ENCODE data around the gene XYLT1.
"Not testable (repeated sequence)": the region's sequence is repeated elsewhere in the genome, so short reads cannot be mapped to it uniquely, and the experiment has no call there.

The XYLT1 gene, protein sequence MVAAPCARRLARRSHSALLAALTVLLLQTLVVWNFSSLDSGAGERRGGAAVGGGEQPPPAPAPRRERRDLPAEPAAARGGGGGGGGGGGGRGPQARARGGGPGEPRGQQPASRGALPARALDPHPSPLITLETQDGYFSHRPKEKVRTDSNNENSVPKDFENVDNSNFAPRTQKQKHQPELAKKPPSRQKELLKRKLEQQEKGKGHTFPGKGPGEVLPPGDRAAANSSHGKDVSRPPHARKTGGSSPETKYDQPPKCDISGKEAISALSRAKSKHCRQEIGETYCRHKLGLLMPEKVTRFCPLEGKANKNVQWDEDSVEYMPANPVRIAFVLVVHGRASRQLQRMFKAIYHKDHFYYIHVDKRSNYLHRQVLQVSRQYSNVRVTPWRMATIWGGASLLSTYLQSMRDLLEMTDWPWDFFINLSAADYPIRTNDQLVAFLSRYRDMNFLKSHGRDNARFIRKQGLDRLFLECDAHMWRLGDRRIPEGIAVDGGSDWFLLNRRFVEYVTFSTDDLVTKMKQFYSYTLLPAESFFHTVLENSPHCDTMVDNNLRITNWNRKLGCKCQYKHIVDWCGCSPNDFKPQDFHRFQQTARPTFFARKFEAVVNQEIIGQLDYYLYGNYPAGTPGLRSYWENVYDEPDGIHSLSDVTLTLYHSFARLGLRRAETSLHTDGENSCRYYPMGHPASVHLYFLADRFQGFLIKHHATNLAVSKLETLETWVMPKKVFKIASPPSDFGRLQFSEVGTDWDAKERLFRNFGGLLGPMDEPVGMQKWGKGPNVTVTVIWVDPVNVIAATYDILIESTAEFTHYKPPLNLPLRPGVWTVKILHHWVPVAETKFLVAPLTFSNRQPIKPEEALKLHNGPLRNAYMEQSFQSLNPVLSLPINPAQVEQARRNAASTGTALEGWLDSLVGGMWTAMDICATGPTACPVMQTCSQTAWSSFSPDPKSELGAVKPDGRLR

GRCh38 chr16:17470908-17471718 lies at the start of gene XYLT1:
Gene XYLT1, minus strand, starts transcription at chr16:17470960. Its CDS starts 164 bp downstream, at chr16:17470796.
- FAIRE-seq = no peak

- FAIRE-seq = no peak
Observed at GRCh38 chr16:17520111-17520510, 49.4 kb upstream of the XYLT1 start.

DNA sequence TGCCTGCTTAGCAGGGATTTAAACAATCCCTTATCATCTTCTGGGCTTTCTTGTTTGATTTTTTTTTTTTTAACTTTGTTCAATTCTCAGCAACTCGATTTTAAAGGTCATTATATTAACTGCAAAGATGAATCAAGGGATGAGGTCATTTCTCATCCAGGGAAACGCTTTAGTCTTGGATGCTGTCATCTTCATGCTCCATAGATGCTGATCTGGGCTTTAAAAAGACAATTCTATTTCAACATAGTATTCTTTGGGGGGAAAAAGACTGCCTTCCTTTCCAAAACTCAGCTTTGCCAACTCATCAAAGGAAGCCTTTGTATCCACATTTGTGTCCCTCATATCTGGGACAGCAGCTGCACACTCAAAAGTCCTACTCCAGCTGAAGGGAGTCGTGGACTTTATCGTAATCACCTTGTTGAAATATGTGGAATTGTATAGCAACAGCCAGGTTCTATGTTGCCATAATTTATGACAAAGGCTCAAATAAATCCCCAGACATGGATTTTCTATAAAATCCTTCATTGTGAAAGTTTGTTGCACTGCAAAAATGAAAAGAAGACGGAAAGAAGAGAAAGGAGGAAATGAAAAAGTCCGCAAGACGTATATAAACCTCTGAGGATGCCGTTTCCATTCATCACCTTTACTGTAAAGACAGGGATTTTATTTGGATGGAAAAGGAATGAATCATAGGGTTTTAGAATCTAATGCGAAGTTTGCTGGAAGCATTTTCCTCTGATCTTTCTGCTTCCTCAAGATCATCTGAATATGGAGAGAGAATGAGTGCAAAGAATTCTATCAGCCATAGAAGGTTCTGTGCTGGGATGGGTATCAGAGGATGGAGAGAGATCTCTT lies 48.6 kb upstream of the XYLT1 start:
- FAIRE-seq = no peak

DNA sequence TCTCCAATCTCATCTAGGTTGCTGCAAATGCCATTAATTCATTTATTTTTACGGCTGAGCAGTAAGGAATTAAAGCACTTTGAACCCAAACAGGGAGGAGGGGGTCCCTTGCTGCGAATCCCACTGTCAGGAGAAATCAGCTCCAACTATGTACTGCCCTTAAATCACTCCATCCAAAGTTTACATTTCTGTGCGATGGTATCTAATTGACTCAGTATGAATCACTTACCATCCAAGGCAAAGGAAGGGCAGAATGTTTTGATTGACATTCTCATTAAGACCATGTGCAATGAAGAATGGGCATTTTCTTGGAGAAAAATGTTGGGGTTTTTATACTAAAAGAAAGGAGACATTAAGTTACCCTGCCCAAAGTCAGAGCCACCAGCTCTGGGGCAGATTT lies 47.7 kb upstream of the XYLT1 start:
- no peak for FAIRE-seq

- no peak for FAIRE-seq
Observed at GRCh38 chr16:17515421-17516210, 44.9 kb upstream of the XYLT1 start.

GRCh38 chr16:17512636-17513220 lies 42.0 kb upstream of the XYLT1 start:
- no peak for FAIRE-seq

DNA sequence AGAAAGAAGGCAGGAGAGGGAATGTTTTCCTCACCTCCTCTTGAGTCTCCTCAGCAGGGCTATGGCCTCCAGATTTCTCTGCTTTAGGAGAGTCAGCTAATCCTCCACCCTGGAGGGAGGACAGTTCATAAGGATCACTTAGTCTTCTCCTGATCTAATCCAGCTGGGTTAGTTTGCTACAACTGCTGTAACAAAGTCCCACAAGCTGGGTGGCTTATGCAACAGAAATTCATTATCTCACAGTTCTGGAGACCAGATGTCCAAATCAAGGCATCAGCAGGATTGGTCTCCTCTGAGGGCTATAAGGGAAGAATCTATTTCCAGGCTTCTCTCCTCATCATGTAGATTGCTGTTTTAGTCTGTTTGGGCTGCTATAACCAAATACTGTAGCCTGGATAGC lies 40.6 kb upstream of the XYLT1 start:
- FAIRE-seq = no peak

GRCh38 chr16:17510567-17510966 lies 39.8 kb upstream of the XYLT1 start:
- no peak for FAIRE-seq

DNA sequence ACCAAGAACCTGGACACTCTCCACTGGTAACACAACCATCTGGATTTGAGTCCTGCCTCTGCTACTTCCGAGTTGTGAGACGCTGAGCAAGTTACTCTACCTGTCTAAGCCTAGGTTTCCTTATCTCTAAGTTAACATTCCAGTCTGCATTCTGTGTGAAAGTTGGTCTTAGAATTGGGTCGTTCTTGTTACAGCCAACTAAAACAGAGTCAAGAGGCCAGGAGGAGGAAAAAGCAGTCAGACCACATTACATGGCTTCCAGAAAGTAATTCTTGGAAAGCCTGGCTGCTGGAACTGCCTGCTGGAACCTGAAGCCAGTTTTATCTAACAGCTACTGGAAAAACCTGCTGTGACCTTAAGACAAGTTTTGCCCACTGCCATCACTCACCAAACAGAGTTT lies 38.4 kb upstream of the XYLT1 start:
- FAIRE-seq = no peak

GRCh38 chr16:17508303-17508702 lies 37.5 kb upstream of the XYLT1 start:
- FAIRE-seq = no peak

GRCh38 chr16:17507516-17507915 lies 36.8 kb upstream of the XYLT1 start:
- not testable (repeated sequence) for FAIRE-seq

DNA sequence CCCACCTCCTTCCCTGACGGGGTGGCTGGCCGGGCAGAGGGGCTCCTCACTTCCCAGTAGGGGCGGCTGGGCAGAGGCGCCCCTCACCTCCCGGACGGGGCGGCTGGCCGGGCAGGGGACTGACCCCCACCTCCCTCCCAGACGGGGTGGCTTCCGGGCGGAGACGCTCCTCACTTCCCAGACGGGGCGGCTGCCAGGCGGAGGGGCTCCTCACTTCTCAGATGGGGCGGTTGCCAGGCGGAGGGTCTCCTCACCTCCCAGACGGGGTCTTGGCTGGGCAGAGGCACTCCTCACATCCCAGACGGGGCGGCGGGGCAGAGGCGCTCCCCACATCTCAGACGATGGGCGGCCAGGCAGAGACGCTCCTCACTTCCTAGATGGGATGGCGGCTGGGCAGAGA lies 35.1 kb upstream of the XYLT1 start:
- not testable (repeated sequence) for FAIRE-seq

- no peak for FAIRE-seq
Observed at GRCh38 chr16:17504050-17504449, 33.3 kb upstream of the XYLT1 start.

GRCh38 chr16:17503331-17503730 lies 32.6 kb upstream of the XYLT1 start:
- FAIRE-seq = no peak

DNA sequence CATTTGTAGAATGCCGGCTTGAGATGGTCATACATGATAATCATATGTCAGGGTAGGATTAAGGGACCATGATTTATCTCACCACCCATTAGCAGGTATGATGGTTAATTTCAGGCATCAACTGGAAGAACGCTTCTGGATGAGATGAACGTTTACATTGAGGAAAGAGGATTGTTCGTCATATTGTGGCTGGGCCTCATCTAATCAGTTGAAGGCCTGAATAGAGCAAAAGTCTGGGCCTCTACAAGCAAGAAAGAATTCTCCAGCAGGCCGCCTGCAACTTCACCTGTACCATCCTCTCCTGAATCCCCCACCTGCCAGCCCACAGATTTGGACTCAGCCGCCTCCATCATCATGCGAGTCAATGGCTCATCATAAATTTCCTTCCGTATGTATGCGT lies 30.6 kb upstream of the XYLT1 start:
- no peak for FAIRE-seq

- FAIRE-seq = no peak
Observed at GRCh38 chr16:17499223-17499902, 28.6 kb upstream of the XYLT1 start.

DNA sequence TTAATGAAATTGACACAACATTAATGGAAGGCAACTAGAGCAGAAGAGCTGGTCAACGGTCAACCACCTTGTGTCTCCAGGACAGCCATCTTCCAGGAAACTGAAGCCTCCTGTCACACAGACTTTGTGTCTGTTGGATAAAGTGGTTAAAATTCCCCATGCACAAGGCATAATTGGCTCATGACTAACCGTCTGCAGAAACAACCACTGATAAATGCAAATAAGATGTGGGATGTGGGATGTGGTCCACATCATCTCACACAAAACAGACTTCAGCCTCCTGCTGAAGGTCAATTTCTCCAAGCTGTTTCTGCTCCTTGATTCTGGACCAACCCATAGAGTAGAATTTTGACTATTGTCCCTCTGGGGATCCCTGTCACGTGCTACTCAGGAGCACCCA lies 26.9 kb upstream of the XYLT1 start:
- no peak for FAIRE-seq

DNA sequence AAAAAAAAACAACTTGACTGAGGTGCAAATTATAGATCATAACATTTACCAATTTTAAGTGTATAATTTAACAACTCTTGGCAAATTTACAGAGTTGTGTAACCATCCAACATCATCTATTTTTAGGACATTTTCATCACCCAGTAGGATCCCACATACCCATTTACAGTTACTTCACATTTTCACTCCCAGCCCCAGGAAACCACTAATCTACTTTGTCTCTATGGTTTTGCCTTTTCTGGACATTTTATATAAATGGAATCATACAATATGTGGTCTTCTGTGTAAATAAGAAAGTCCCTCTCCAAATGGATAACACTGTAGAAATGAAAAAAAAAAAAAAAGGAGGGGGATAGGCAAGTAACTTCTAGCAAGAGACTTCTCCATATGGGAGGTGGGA lies 26.1 kb upstream of the XYLT1 start:
- no peak for FAIRE-seq

GRCh38 chr16:17493012-17493411 lies 22.3 kb upstream of the XYLT1 start:
- FAIRE-seq = no peak

DNA sequence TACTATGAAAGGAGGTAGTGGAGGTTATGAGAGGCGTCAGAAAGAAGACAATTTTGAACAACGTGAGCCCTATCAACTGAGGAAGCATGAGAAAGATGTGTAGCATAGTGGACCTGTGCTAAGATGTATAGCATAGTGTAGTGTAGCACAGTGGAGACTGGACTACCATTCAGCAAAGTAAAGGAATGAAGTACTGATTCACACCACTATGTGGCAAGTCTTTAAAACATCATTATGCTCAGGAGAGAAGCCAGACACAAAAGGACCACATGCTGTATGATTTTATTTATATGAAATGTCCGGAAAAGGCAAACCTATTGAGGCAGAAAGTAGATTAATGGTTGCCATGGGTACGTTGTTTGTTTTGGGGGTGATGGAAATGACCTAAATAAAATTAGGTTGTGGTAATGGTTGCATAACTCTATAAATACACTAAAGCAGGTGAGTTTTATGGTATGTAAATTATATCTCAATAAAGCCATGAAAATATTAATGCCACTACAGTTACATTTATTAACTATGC lies 20.4 kb upstream of the XYLT1 start:
- no peak for FAIRE-seq
